Right renal pelvis (tissue), 4 donors: ENCODE results near the gene CAPG. TPM values are rescaled to one million over a fixed set of nuclear protein-coding genes. Genes with fewer than 3 reads are reported as not detected.
"Not testable (repeated sequence)": the region's sequence is repeated elsewhere in the genome, so short reads cannot be mapped to it uniquely, and the experiment has no call there.

Experiments
- DNase-seq, 4 donors: peaks; one replicate each; pipeline ENCODE4 v3.0.0-alpha.2; 2013; ENCODE audit warnings: low read depth in 4 of 4, low spot score in 3 of 4, missing footprints in 1 of 4
- polyA plus RNA-seq, 4 donors: library from polyadenylated mRNA; unstranded; fragments of 120-200 nt; gene quantifications; one replicate each; pipeline ENCODE4 v1.2.1, GENCODE V29; 2013; ENCODE audit not compliant: insufficient read length in 4 of 4

CAPG gene
- polyA plus RNA-seq, 4 donors = 103 to 130 (median 116) TPM

- no peak for DNase-seq
Observed at GRCh38 chr2:85398426-85399182, 11.6 kb downstream of the CAPG start.

GRCh38 chr2:85397925-85398331 lies 12.2 kb downstream of the CAPG start:
- no peak for DNase-seq

- DNase-seq = no peak
Observed at GRCh38 chr2:85396531-85397470, 13.4 kb downstream of the CAPG start.

GRCh38 chr2:85395912-85396475 lies 14.2 kb downstream of the CAPG start:
- DNase-seq = no peak

- no peak for DNase-seq
Observed at GRCh38 chr2:85394976-85395375, 15.2 kb downstream of the CAPG start.

GRCh38 chr2:85394261-85394681 lies 15.9 kb downstream of the CAPG start:
- no peak for DNase-seq

- no peak for DNase-seq
Observed at GRCh38 chr2:85393836-85394235, 16.3 kb downstream of the CAPG start.

GRCh38 chr2:85390941-85391669 lies 19.1 kb downstream of the CAPG start:
- no peak for DNase-seq

GRCh38 chr2:85388878-85389538 lies 21.2 kb downstream of the CAPG start:
- no peak for DNase-seq

GRCh38 chr2:85387754-85388153 lies 22.4 kb downstream of the CAPG start:
- DNase-seq = no peak

GRCh38 chr2:85385746-85386145 lies 24.4 kb downstream of the CAPG start:
- no peak for DNase-seq

GRCh38 chr2:85383850-85384249 lies 26.3 kb downstream of the CAPG start:
- no peak for DNase-seq

- DNase-seq = not testable (repeated sequence)
Observed at GRCh38 chr2:85383151-85383550, 27.0 kb downstream of the CAPG start.

GRCh38 chr2:85380048-85380447 lies 30.1 kb downstream of the CAPG start:
- no peak for DNase-seq

GRCh38 chr2:85378257-85378656 lies 31.9 kb downstream of the CAPG start:
- no peak for DNase-seq

GRCh38 chr2:85377083-85377482 lies 33.1 kb downstream of the CAPG start:
- no peak for DNase-seq

- DNase-seq = no peak
Observed at GRCh38 chr2:85376291-85377065, 33.7 kb downstream of the CAPG start.

- no peak for DNase-seq
Observed at GRCh38 chr2:85371045-85371444, 39.1 kb downstream of the CAPG start.

GRCh38 chr2:85369500-85369899 lies 40.7 kb downstream of the CAPG start:
- DNase-seq = no peak
